MCF 10A (cell line): ENCODE data around the gene FANCC. TPM values are rescaled to one million over a fixed set of nuclear protein-coding genes. Genes with fewer than 3 reads are reported as not detected.
A peak's percentile ranks its signal among the peaks of the same experiment; 100 is the strongest.

Source experiments
- BruUV-seq: library from RNA; stranded (reverse); fragments of 400-500 nt; replicated peaks from 2 replicates; lab custom pipeline; 2021; lab: Mats Ljungman, UMichigan
- CTCF ChIA-PET: fragments of 300-600 bp; sonication (Branson Sonifier 250); formaldehyde crosslinking; extraction: SDS; loops from one replicate; lab custom pipeline; 2021; ENCODE audit warnings: antibody characterized with exemption, inconsistent platforms; lab: Yijun Ruan, JAX
- POLR2A ChIA-PET: fragments of 300-600, 350-650 bp; sonication (Branson Sonifier 250); formaldehyde crosslinking; extraction: SDS; loops from one replicate; lab custom pipeline; 2020; ENCODE audit warnings: antibody characterized with exemption, inconsistent platforms; lab: Yijun Ruan, JAX
- DNase-seq: peaks from one replicate; pipeline ENCODE4 v3.0.0-alpha.2; 2018; ENCODE audit not compliant: unreplicated experiment
- H3K27ac Mint-ChIP-seq: one replicate; pipeline ENCODE4 v1.8.0; 2022; ENCODE audit warnings: mild to moderate bottlenecking, low read depth, mixed read lengths; ENCODE audit not compliant: unreplicated experiment
- H3K27me3 Mint-ChIP-seq: one replicate; pipeline ENCODE4 v1.8.0; 2022; ENCODE audit warnings: mixed read lengths; ENCODE audit not compliant: insufficient read depth, unreplicated experiment
- H3K36me3 Mint-ChIP-seq: one replicate; pipeline ENCODE4 v1.8.0; 2022; ENCODE audit warnings: mild to moderate bottlenecking, moderate library complexity, mixed read lengths; ENCODE audit not compliant: insufficient read depth, unreplicated experiment
- H3K4me1 Mint-ChIP-seq: one replicate; pipeline ENCODE4 v1.8.0; 2022; ENCODE audit warnings: mixed read lengths; ENCODE audit not compliant: insufficient read depth, unreplicated experiment
- H3K4me3 Mint-ChIP-seq: one replicate; pipeline ENCODE4 v1.8.0; 2022; ENCODE audit warnings: mild to moderate bottlenecking, moderate library complexity, mixed read lengths; ENCODE audit not compliant: unreplicated experiment
- H3K9me3 Mint-ChIP-seq: one replicate; pipeline ENCODE4 v1.8.0; 2022; ENCODE audit warnings: mixed read lengths; ENCODE audit not compliant: unreplicated experiment
- intact Hi-C: fragments of 100-400 bp; cut with micrococcal nuclease; formaldehyde crosslinking; loops from 2 replicates; pipeline ENCODE4 v1.14.1; 2022
- total RNA-seq: library from RNA; stranded (reverse); gene quantifications from 2 replicates; pipeline ENCODE4 v1.2.3, GENCODE V29; 2022
- TF ChIP-seq, protein P1 (sequence below): fragments of 200-600 bp; IDR thresholded peaks from one replicate; pipeline ENCODE4 v1.8.0; 2022; ENCODE audit warnings: antibody characterized with exemption, mild to moderate bottlenecking; ENCODE audit not compliant: unreplicated experiment

The FANCC gene
- total RNA-seq, 1 experiment from 2014 or later: 12.1 TPM

DNA sequence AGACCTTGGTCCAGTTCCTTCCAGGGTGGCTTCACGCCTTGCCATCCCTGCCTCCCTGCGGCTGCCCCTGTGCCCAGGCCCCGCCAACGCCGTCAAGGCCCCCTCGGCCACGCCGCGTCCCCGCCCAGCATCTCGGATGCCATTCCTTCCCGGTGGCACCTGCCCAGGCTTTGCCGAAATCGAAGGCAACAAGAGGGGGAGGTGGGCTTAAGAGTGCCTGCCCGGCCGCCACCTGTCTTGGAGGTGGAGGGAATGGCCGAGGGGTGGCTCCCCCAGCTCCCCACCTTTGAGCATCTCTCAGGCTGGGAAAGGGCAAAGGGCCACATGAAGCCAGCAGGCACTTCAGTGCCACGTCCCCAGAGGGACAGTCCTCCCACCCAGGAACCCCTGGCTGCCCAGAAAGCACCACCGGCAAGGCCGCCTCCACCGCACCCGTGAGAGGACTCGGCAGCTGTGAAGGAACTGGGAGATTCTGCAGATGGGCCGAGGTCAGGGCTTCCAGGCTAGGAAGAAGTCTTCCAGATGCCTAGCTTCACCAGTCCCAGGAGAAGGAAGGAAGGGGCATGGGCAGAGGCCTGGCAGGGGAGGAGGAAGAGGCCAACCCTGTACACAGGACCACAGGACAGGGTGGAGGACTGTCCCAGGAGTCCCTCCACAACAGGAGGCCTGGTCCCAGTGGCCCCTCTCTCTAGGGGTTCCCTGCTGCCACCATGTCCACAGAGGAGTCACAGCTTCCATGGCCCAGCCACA is 218.0 kb downstream of the FANCC start:
- TF ChIP-seq, protein P1, sequence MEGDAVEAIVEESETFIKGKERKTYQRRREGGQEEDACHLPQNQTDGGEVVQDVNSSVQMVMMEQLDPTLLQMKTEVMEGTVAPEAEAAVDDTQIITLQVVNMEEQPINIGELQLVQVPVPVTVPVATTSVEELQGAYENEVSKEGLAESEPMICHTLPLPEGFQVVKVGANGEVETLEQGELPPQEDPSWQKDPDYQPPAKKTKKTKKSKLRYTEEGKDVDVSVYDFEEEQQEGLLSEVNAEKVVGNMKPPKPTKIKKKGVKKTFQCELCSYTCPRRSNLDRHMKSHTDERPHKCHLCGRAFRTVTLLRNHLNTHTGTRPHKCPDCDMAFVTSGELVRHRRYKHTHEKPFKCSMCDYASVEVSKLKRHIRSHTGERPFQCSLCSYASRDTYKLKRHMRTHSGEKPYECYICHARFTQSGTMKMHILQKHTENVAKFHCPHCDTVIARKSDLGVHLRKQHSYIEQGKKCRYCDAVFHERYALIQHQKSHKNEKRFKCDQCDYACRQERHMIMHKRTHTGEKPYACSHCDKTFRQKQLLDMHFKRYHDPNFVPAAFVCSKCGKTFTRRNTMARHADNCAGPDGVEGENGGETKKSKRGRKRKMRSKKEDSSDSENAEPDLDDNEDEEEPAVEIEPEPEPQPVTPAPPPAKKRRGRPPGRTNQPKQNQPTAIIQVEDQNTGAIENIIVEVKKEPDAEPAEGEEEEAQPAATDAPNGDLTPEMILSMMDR: no peak
- Mint-ChIP-seq H3K27ac (no peak overlapping the region), H3K9me3 (no peaks in the 10 kb centered on the region), H3K27me3 (no peaks in the 10 kb centered on the region), H3K36me3 (peaks cover 45% of the 10 kb centered on the region), H3K4me1 (no peaks in the 10 kb centered on the region), H3K4me3 (no peak overlapping the region)
- no TSS peak for BruUV-seq
- POLR2A ChIA-PET: no interaction called here
- intact Hi-C loops: no loop called here
- no peak for DNase-seq
- CTCF ChIA-PET: interaction anchor here (0.6 to 2.7 kb wide), 2 partner anchors 28 to 426 kb away, joined by 3 to 14 read pairs; no protein-coding TSS in a partner anchor

DNA sequence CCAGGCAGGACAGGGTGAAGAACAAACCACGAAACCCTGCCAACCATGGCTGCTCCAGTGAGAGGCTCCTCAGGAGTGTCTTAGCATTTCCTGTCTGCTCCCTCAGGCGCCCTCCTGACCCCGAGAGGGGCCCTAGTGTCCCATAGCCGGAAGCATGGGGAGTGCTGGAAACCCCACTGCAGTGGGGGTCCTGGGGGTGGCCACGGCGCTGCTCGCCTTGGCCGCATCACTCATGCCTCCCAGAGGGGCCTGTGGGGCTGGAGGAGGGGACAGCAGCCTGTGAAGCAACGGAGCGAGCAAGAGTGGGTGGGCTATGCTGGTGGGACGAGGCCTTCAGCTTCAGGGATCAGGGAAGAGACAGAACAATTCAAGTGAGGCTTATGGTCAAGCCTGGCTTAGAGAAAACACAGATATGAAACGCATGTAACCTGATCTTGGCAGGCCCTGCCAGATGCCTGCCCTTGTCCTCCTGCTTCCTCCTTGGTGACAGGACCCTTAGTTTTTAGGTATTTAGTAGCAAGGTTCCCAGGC is 219.1 kb downstream of the FANCC start:
- no peak overlapping the region for H3K27ac Mint-ChIP-seq
- no TSS peak for BruUV-seq
- H3K36me3 Mint-ChIP-seq: peaks cover 53% of the 10 kb centered on the region
- ChIA-PET POLR2A (no interaction called here), CTCF (interaction anchor here (0.6 kb wide), 1 partner anchor 425 kb away, joined by 3 read pairs; no protein-coding TSS in a partner anchor)
- no peaks in the 10 kb centered on the region for H3K9me3 Mint-ChIP-seq
- no peak overlapping the region for H3K4me3 Mint-ChIP-seq
- intact Hi-C loops: no loop called here
- no peaks in the 10 kb centered on the region for H3K4me1 Mint-ChIP-seq
- TF ChIP-seq, protein P1: no peak
- no peak for DNase-seq
- no peaks in the 10 kb centered on the region for H3K27me3 Mint-ChIP-seq

DNA sequence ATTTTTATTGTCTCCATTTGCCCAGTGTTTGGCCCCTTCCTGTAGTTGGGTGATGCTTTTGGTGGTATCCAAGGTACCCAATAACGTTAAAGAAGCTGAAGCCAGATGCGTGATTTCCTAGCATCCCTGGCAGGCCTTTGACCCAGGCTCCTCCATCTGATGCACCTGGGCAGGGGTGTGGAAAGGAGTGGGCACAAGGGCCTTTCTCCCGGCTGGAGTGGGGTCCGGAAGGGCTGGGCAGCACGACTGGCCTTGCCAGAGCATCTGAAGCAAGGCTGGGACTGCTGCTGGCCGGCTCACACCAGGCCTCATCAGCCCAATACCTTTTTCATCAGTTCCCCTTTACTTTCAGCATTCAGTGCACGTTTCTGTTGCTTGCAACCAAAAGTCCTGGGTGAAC is 220.2 kb downstream of the FANCC start:
- H3K27me3 Mint-ChIP-seq: no peaks in the 10 kb centered on the region
- intact Hi-C loops: no loop called here
- TF ChIP-seq, protein P1: no peak
- no TSS peak for BruUV-seq
- no peak for DNase-seq
- no peak overlapping the region for H3K4me3 Mint-ChIP-seq
- ChIA-PET CTCF (interaction anchor here (1.1 kb wide), 1 partner anchor 34 kb away, joined by 4 read pairs; no protein-coding TSS in a partner anchor), POLR2A (no interaction called here)
- no peak overlapping the region for H3K27ac Mint-ChIP-seq
- H3K36me3 Mint-ChIP-seq: peaks cover 61% of the 10 kb centered on the region
- H3K9me3 Mint-ChIP-seq: no peaks in the 10 kb centered on the region
- peaks cover 9% of the 10 kb centered on the region for H3K4me1 Mint-ChIP-seq

DNA sequence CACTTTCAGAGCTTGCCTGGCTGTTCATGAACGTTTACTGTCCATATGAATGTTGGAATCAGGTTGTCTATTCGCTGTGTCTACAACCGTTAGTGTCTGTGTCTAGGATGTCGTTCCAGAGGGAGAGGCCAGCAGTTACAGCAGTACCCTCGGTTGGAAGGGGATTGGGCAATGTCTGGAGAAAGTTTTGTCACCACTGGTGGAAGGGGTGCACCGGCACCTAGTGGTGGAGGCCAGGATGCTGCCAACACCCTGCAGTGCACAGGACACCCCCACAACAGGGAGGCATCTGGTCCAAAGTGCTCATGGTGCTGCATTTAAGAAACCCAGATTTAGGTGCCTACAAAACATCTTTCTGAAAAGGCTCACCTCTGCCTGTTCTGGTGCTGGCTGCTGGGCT is 220.7 kb downstream of the FANCC start:
- H3K9me3 Mint-ChIP-seq: no peaks in the 10 kb centered on the region
- intact Hi-C loops: no loop called here
- ChIA-PET CTCF (interaction anchor here (1.1 kb wide), 1 partner anchor 35 kb away, joined by 4 read pairs; no protein-coding TSS in a partner anchor), POLR2A (no interaction called here)
- H3K27me3 Mint-ChIP-seq: no peaks in the 10 kb centered on the region
- DNase-seq: peak; percentile 39
- BruUV-seq: no TSS peak
- no peak overlapping the region for H3K27ac Mint-ChIP-seq
- no peak overlapping the region for H3K4me3 Mint-ChIP-seq
- H3K4me1 Mint-ChIP-seq: peaks cover 12% of the 10 kb centered on the region
- peaks cover 66% of the 10 kb centered on the region for H3K36me3 Mint-ChIP-seq
- TF ChIP-seq, protein P1: peak; percentile 6
